Measurements from ENCODE around the gene AMY2A. TPM values are rescaled to one million over a fixed set of nuclear protein-coding genes. Genes with fewer than 3 reads are reported as not detected.
"Not testable (repeated sequence)": the region's sequence is repeated elsewhere in the genome, so short reads cannot be mapped to it uniquely, and the experiment has no call there.

Gene AMY2A
- not detected for total RNA-seq
- long read RNA-seq = 0 reads

DNA sequence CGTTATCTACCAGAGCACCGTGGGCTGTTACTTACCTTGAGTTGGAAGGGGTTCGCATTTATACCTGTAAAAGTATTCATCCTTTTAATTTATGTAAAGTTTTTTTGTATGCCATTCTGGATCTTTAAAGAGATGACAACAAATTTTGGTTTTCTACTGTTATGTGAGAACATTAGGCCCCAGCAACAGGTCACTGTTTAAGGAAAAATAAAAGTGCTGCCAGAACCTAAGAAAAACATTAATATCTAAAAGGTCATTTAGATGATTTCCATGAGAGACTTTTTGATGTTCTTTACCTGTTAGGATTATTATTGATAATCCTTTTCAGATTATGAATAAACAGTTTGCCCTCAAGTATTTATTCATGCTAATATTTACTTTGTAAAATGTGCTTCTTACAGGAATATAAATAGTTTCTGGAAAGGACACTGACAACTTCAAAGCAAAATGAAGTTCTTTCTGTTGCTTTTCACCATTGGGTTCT, at the start of gene AMY2A:
TSS of gene AMY2A (plus strand) at position 434 of the 484 bp plus-strand sequence. CDS start at position 448, 14 bp downstream.
- ATAC-seq (ENCODE audit: poor library complexity); DNase-seq; intact Hi-C loops (cut with DNase I): not testable (repeated sequence)

DNA sequence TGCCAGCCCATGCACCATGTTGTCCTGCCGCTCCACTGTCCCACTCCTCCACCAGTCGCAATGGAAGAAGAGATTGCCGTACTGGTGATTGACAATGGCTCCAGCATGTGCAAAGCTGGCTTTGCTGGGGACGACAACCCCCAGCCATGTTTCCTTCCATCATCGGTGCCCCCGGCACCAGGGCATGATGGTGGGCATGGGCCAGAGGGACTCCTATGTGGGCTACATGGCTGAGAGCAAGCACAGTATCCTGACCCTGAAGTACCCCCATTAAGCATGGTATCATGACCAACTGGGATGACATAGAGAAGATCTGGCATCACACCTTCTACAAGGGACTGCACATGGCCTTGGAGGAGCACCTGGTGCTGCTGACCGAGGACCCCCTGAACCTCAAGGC, 47.7 kb upstream of the AMY2A start:
- intact Hi-C loops (cut with DNase I) = no loop called here
- ATAC-seq (ENCODE audit: poor library complexity) = no peak
- DNase-seq = no peak

DNA sequence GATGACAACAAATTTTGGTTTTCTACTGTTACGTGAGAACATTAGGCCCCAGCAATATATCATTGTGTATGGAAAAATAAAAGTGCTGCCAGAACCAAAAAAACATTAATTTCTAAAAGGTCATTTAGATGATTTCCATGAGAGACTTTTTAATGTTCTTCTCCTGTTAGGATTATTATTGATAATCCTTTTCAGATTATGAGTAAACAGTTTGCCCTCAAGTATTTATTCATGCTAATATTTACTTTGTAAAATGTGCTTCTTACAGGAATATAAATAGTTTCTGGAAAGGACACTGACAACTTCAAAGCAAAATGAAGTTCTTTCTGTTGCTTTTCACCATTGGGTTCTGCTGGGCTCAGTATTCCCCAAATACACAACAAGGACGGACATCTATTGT, 45.9 kb upstream of the AMY2A start, which contains the start of gene AMY2B:
TSS of gene AMY2B (plus strand) at position 301 of the 400 bp plus-strand sequence. CDS start at position 315, 14 bp downstream.
- ATAC-seq (ENCODE audit: poor library complexity); DNase-seq; intact Hi-C loops (cut with DNase I): not testable (repeated sequence)

DNA sequence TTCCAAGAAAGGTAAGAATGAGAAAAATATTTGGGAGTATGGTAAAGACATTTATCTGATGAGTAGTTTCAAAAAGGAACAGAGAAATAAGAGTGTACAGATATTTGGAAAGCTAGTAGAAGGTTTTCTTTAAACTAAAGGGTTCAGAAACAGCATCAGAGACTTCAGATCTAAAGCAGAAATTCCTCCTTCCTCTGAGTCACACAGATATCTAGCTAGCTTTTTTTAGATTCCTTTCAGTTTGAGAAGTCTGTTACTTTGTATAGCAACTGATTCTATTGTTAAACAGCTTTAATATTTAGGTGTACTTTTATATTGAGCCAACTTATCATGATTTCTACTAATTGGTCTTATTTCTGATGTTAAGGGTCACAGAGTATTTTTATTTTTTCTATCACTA, 41.2 kb upstream of the AMY2A start:
- ATAC-seq (ENCODE audit: poor library complexity) (no peak), DNase-seq (no peak)
- intact Hi-C loops (cut with DNase I) = no loop called here

DNA sequence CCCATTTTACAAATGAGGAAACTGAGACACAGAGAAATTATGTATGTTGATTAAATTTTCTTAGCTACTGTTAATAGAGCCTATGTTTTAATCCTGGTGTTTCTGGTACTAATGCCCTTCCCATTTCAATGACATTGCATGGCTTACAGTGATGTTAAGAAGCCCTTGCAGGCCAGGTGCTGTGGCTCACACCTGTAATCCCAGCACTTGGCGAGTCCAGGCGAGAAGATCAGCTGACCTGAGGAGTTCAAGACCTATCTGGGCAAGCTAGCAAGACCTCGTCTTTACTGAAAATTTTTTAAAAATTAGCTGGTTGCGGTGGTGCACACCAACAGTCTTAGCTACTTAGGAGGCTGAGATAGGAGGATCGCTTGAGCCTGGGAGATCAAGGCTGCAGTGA, 40.4 kb upstream of the AMY2A start:
- DNase-seq; intact Hi-C loops (cut with DNase I); ATAC-seq (ENCODE audit: poor library complexity): not testable (repeated sequence)

DNA sequence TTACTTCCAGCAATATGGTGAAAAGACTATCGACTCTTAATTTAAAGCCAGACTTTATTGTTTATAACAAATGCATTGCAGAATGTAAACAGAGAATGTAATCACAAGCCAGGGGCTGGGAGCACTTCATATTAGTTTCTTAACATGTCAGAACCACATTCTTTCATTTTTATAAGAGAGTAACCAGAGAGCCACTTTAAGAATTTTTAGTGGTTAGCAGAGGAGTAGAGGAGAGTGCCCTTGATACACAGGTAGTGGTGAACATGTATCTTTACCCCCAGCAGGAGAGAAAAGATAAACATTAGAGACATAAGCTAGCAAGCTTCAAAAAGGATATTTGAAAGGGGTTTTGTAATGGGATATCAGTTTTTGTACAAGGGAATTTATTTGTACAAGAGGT, 34.8 kb upstream of the AMY2A start:
- ATAC-seq (ENCODE audit: poor library complexity) = no peak
- intact Hi-C loops (cut with DNase I) = no loop called here

GRCh38 chr1:103583887-103584286, 33.3 kb upstream of the AMY2A start:
- no peak for DNase-seq
- no peak for ATAC-seq (ENCODE audit: poor library complexity)
- intact Hi-C loops (cut with DNase I) = no loop called here

More for the DNA sequence above, 34.8 kb upstream of the AMY2A start:
- no peak for DNase-seq

- ATAC-seq (ENCODE audit: poor library complexity) (no peak), DNase-seq (no peak)
- intact Hi-C loops (cut with DNase I) = no loop called here
These were observed 32.7 kb upstream of the AMY2A start for GRCh38 chr1:103584537-103584936.

DNA sequence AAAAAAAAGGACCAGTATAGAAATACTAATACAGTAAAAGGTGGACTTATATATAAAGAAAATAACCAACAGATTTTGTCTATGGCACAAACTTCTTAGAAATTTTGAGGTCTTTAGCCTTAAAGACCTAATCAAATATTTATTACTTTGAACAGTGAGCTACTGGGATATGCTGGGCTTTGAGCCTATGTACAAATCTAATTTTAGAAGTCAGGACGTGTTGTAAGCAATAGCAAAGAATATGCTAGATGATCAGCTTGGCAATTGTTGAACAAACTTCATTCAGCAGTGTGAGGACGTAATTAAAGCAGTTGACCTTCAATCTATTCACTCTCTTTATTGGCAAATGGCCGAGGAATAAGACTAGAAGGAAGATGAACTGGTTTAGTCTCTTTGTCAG, 14.5 kb upstream of the AMY2A start:
- ATAC-seq (ENCODE audit: poor library complexity); DNase-seq; intact Hi-C loops (cut with DNase I): not testable (repeated sequence)

DNA sequence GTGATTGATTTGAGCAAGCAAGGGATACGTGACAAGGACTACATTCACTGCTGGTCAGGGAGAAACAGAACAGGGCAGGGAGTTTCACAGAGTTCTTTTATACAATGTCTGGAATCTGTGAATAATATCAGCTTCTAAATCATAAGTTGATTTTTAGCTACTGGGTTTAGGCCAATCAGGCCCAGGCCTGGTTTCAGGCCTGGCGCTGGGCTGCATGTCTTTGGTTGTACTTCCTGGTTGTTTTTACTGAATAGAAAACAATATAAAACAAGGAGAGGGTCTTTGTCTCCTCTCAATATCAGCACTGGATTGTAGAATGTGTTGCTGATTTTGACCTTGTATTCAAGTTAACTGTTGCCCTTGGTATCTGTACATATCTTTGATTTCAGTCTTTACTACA, 865 bp upstream of the AMY2A start:
- no peak for ATAC-seq (ENCODE audit: poor library complexity)
- DNase-seq = no peak
- intact Hi-C loops (cut with DNase I) = no loop called here

GRCh38 chr1:103627436-103627835, 10.2 kb downstream of the AMY2A start:
- ATAC-seq (ENCODE audit: poor library complexity); DNase-seq; intact Hi-C loops (cut with DNase I): not testable (repeated sequence)

- peak; percentile 51 for ATAC-seq (ENCODE audit: poor library complexity)
- DNase-seq; intact Hi-C loops (cut with DNase I): not testable (repeated sequence)
These were observed 24.0 kb downstream of the AMY2A start for GRCh38 chr1:103641194-103641593.

DNA sequence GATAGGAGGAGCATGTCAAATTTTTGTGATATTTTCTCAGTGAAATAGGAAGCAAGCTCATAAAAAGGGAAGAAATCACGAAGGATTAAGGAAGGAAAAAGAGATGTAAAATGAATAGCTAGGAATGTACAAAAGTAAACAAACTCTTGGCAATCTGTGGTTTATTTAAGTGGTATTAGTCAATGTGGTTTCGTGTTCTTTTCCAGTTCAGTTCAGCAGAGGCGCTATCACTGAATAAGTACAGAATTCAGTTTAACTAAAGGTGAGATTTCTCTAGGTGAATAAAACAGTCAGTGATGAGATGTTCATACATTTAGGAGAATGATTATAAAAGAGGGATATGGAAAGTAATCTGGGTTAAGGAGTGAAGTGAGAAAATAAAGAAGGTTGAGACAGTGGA, 26.7 kb downstream of the AMY2A start:
- ATAC-seq (ENCODE audit: poor library complexity); intact Hi-C loops (cut with DNase I); DNase-seq: not testable (repeated sequence)

GRCh38 chr1:103650305-103650704, 33.1 kb downstream of the AMY2A start:
- ATAC-seq (ENCODE audit: poor library complexity); DNase-seq; intact Hi-C loops (cut with DNase I): not testable (repeated sequence)

DNA sequence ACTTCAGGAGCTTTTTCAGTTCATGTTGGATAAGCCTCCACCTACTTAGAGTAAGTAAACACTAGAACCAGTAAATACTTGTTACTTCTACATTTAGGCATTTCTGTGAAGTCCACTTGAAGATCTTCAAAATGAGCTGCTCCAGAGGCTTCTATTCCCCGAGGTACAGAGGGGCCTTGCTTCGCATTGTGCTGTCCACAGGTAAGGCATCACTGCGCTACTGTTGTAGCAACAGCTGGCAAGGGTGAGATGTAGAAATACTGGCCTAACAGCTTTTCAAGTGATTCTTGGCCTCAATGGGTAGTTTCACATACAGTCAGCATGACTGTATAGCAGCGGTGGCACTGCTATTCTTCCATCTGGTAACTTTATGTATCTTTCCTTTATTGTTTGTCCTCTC, 33.7 kb downstream of the AMY2A start:
- ATAC-seq (ENCODE audit: poor library complexity); intact Hi-C loops (cut with DNase I); DNase-seq: not testable (repeated sequence)

DNA sequence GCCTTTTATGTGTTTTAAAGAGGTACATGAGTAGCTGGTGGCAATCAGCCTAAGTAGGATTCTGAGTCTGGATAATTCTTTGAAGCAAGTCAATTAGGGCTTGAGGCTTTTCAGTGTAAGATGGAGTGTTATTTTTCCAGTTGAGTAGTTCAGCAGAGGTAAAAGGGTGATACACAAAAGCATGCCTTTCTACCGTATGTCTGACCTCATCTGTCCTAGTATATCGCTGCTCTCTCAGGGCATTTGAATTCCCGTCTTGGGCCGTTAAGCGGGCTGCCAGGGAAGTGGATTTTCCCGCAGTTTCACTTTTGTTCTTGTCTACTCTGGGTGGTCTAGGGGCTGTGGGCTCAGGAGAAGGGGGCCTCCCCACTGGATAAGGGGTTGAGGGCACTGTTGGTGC, 36.9 kb downstream of the AMY2A start:
- DNase-seq; intact Hi-C loops (cut with DNase I); ATAC-seq (ENCODE audit: poor library complexity): not testable (repeated sequence)

DNA sequence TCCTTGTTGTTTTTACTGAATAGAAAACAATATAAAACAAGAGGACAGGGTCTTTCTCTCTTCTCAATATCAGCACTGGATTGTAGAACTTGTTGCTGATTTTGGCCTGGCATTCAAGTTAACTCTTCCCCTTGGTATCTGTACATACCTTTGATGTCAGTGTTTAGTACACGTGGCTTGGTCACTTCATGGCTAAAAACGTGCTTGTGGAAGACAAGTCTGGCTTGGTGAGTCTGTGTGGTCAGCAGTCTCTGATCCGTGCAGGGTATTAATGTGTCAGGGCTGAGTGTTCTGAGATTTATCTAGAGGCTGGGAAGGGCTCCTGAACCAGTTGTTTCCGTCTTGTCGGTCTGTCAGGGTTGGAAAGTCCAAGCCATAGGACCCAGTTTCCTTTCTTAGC, 38.2 kb downstream of the AMY2A start, which contains the start of gene AMY1A:
TSS of gene AMY1A (plus strand) at position 301 of the 400 bp plus-strand sequence. CDS start 571 bp downstream, outside the sequence.
- intact Hi-C loops (cut with DNase I); ATAC-seq (ENCODE audit: poor library complexity); DNase-seq: not testable (repeated sequence)

Data from Right ventricle myocardium superior (tissue), 1 donor.